ENCODE results near the gene MBNL3.
A peak's percentile ranks its signal among the peaks of the same experiment; 100 is the strongest.

Gene MBNL3

GRCh38 chrX:132353430-132353829, 135.4 kb downstream of the MBNL3 start:
- Histone ChIP-seq H3K27me3 (replicated peaks; ENCODE audit: insufficient read depth, low read length) (no peaks in the 10 kb centered on the region), H3K79me2 (ENCODE audit: low read length) (no peaks in the 10 kb centered on the region), H3K4me1 (ENCODE audit: low read length) (no peaks in the 10 kb centered on the region), H3K36me3 (replicated peaks; ENCODE audit: insufficient read depth, low read length) (no peaks in the 10 kb centered on the region), H3K9ac (ENCODE audit: low read length) (no peak overlapping the region), H4K20me1 (ENCODE audit: insufficient read depth, low read length) (no peaks in the 10 kb centered on the region), H2AFZ (ENCODE audit: low read length) (no peak overlapping the region), H3F3A (ENCODE audit: insufficient read depth, low read length) (no peaks in the 10 kb centered on the region), H3K9me3 (replicated peaks; ENCODE audit: insufficient read depth, low read length) (no peaks in the 10 kb centered on the region), H3K4me2 (ENCODE audit: low read depth, low read length) (no peak overlapping the region), H3K9me2 (replicated peaks; ENCODE audit: insufficient read depth, low read length) (no peaks in the 10 kb centered on the region), H3K27ac (ENCODE audit: low read length) (no peak overlapping the region), H3K4me3 (ENCODE audit: low read length) (no peak overlapping the region)
- TF ChIP-seq EZH2phosphoT487 (IDR thresholded peaks at IDR 0.05; ENCODE audit: low read length): no peak
- TF ChIP-seq CTCF (IDR thresholded peaks at IDR 0.05; ENCODE audit: low read length): no peak
- TF ChIP-seq EZH2 (optimal IDR thresholded peaks at IDR 0.05; ENCODE audit: low read depth, low read length): no peak
- DNase-seq: no peak

GRCh38 chrX:132336172-132336571, 152.7 kb downstream of the MBNL3 start:
- DNase-seq: no peak
- H3K79me2 ChIP-seq (ENCODE audit: low read length): no peaks in the 10 kb centered on the region

GRCh38 chrX:132333351-132333750, 155.5 kb downstream of the MBNL3 start:
- Histone ChIP-seq H3K27me3 (replicated peaks; ENCODE audit: insufficient read depth, low read length) (no peaks in the 10 kb centered on the region), H4K20me1 (ENCODE audit: insufficient read depth, low read length) (no peaks in the 10 kb centered on the region), H3K9me2 (replicated peaks; ENCODE audit: insufficient read depth, low read length) (no peaks in the 10 kb centered on the region), H3K27ac (ENCODE audit: low read length) (no peak overlapping the region), H2AFZ (ENCODE audit: low read length) (peak overlapping the region; percentile 26; the same call in 1 of the 2 replicates), H3K36me3 (replicated peaks; ENCODE audit: insufficient read depth, low read length) (no peaks in the 10 kb centered on the region), H3K79me2 (ENCODE audit: low read length) (no peaks in the 10 kb centered on the region), H3F3A (ENCODE audit: insufficient read depth, low read length) (peaks cover 10% of the 10 kb centered on the region; the same call in 1 of the 2 replicates), H3K4me3 (ENCODE audit: low read length) (0 out of 2 replicates have a peak overlapping the region, but pooled peaks have one; percentile 2), H3K9ac (ENCODE audit: low read length) (no peak overlapping the region), H3K9me3 (replicated peaks; ENCODE audit: insufficient read depth, low read length) (no peaks in the 10 kb centered on the region), H3K4me1 (ENCODE audit: low read length) (peaks cover 10% of the 10 kb centered on the region), H3K4me2 (ENCODE audit: low read depth, low read length) (peak overlapping the region; percentile 40)
- no peak for TF ChIP-seq CTCF (IDR thresholded peaks at IDR 0.05; ENCODE audit: low read length)
- TF ChIP-seq EZH2phosphoT487 (IDR thresholded peaks at IDR 0.05; ENCODE audit: low read length): no peak
- no peak for TF ChIP-seq EZH2 (optimal IDR thresholded peaks at IDR 0.05; ENCODE audit: low read depth, low read length)
- peak; percentile 74 for DNase-seq

More at GRCh38 chrX:132336172-132336571, 152.7 kb downstream of the MBNL3 start:
- H3K4me1 ChIP-seq (ENCODE audit: low read length): 0 out of 2 replicates have a peak, but pooled peaks cover 3% of the 10 kb centered on the region
- no peak overlapping the region for H2AFZ ChIP-seq (ENCODE audit: low read length)
- TF ChIP-seq CTCF (IDR thresholded peaks at IDR 0.05; ENCODE audit: low read length): no peak
- no peak for TF ChIP-seq EZH2phosphoT487 (IDR thresholded peaks at IDR 0.05; ENCODE audit: low read length)
- no peak for TF ChIP-seq EZH2 (optimal IDR thresholded peaks at IDR 0.05; ENCODE audit: low read depth, low read length)
- H4K20me1 ChIP-seq (ENCODE audit: insufficient read depth, low read length): no peaks in the 10 kb centered on the region
- H3K9ac ChIP-seq (ENCODE audit: low read length): no peak overlapping the region
- no peaks in the 10 kb centered on the region for H3K36me3 ChIP-seq (replicated peaks; ENCODE audit: insufficient read depth, low read length)
- no peaks in the 10 kb centered on the region for H3K9me3 ChIP-seq (replicated peaks; ENCODE audit: insufficient read depth, low read length)
- H3K4me3 ChIP-seq (ENCODE audit: low read length): no peak overlapping the region
- H3K27me3 ChIP-seq (replicated peaks; ENCODE audit: insufficient read depth, low read length): no peaks in the 10 kb centered on the region
- no peak overlapping the region for H3K4me2 ChIP-seq (ENCODE audit: low read depth, low read length)
- H3K27ac ChIP-seq (ENCODE audit: low read length): no peak overlapping the region
- no peaks in the 10 kb centered on the region for H3K9me2 ChIP-seq (replicated peaks; ENCODE audit: insufficient read depth, low read length)
- no peaks in the 10 kb centered on the region for H3F3A ChIP-seq (ENCODE audit: insufficient read depth, low read length)

All from MM.1S (cell line).